T-helper 2 cell (primary cell): ENCODE data around the gene ABCG1.

Source experiments
- DNase-seq, 5 experiments: peaks; one replicate each; pipeline versions ENCODE4 v3.0.0 to v3.0.0-alpha.2; 2012 to 2022

ABCG1 gene

DNA sequence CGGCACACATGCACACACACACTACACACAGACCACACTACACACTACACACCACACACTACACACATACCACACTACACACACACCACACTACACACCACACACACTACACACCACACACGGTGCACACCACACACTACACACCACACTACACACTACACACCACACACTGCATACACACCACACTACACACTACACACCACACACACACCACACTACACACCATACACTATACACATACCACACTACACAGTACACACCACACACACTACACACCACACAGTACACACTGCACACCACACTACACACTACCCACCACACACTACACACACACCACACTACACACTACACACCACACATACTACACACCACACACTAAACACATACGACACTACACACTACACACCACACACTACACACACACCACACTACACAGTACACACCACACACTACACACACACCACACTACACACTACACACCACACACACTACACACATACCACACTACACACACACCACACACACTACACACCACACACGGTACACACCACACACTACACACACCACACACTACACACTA lies 73.7 kb downstream of the ABCG1 start:
- DNase-seq = peak in 1 of 5 experiments; percentile 16

- peak in 1 of 5 experiments; percentile 14 for DNase-seq
Measured at GRCh38 chr21:42293649-42294272, 74.8 kb downstream of the ABCG1 start.

DNA sequence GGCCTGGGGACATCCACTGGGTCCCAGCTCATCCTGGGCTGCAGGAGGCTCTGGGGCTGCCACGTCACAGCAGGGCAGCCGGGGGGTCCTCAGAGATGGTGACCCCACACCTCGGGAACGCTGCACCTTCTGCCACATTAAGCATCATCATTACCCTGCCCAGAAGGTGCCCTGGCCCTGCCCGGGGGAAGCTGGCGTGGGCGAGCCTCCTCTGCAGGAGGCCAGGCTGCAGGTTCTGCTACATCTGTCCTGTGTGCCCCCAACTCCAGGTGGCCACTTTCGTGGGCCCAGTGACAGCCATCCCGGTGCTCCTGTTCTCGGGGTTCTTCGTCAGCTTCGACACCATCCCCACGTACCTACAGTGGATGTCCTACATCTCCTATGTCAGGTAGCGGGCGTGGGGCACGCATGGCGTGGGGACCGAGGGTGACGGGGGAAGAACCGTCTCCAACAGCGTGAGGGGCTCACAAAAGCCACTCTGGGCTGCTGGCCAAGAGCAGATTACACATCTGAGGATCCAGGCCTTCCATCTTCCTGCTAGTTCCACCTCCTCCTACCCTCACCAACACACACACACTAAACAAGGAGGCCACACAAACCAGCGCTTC lies 75.4 kb downstream of the ABCG1 start:
- no peak for DNase-seq

- DNase-seq = no peak
Measured at GRCh38 chr21:42295845-42296244, 76.9 kb downstream of the ABCG1 start.

DNA sequence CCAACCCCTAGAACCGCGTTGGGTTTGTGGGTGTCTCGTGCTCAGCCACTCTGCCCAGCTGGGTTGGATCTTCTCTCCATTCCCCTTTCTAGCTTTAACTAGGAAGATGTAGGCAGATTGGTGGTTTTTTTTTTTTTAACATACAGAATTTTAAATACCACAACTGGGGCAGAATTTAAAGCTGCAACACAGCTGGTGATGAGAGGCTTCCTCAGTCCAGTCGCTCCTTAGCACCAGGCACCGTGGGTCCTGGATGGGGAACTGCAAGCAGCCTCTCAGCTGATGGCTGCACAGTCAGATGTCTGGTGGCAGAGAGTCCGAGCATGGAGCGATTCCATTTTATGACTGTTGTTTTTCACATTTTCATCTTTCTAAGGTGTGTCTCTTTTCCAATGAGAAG lies 77.6 kb downstream of the ABCG1 start:
- no peak for DNase-seq

DNA sequence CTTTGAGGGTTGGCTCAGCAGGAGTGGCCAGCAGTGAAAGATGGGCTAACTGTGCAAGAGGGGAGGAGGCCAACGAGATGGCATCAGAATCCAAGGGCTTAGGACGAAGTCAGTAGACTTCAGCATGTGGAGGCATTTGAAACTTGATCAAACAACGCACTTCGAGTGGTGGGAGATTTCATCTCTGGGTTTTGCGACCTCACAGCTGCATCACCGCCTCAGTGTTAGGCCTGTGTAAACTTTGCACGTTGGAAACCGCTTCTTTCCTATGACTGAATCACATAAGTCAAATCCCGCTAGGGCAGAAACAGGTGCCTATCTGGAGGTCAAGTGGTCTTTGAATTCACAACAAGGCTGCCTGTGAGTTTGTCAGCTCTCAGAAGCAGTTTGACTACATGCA lies 78.4 kb downstream of the ABCG1 start:
- DNase-seq = no peak

- no peak for DNase-seq
Measured at GRCh38 chr21:42298237-42298636, 79.3 kb downstream of the ABCG1 start.

DNA sequence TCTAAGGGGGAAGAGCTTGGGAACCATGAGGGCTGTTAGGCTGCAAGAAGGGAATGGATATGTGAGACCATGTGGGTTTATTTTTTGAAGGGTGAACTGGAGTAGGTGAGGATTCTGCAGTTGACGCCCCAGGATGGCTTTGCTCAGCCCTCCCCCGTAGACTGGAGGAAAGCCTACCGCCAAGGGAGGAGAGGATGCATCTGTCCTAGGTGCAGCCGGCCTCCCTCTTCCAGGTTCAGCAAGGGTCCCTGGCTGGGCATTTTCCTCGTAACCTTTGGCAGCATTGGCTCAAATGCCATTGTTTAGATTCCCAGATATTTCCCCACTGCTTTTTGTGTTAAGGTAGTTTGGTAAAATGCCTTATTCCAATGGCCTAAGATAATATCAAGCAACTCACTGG lies 79.7 kb downstream of the ABCG1 start:
- no peak for DNase-seq

- peak in 1 of 5 experiments; percentile 43 for DNase-seq
Measured at GRCh38 chr21:42299324-42300044, 80.5 kb downstream of the ABCG1 start.

DNA sequence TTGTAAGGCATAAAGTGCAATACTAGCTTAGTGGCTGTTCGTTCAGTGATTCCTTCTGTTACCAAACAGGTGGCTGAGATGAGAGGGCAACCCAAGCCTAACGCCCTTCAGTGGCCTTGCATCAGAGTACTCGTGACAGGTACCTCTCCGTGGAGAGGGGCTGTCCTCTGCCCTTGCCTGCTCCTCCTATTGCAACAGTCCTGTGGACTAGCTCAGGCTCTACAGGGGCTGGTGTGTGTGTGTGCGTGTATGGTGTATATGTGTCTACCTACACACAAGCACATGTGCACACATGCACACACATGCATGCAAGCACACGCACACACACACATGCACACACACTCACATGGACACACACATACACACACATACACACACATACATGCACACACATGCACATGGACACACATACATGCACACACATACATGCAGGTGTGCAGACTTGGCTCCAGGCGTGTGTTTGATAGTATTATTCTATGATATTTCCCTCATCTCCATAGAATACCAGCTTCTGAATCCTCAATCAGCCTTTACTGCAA lies 81.2 kb downstream of the ABCG1 start:
- no peak for DNase-seq

- no peak for DNase-seq
Measured at GRCh38 chr21:42300956-42301355, 82.0 kb downstream of the ABCG1 start.

GRCh38 chr21:42301371-42302075 lies 82.6 kb downstream of the ABCG1 start:
- no peak for DNase-seq

DNA sequence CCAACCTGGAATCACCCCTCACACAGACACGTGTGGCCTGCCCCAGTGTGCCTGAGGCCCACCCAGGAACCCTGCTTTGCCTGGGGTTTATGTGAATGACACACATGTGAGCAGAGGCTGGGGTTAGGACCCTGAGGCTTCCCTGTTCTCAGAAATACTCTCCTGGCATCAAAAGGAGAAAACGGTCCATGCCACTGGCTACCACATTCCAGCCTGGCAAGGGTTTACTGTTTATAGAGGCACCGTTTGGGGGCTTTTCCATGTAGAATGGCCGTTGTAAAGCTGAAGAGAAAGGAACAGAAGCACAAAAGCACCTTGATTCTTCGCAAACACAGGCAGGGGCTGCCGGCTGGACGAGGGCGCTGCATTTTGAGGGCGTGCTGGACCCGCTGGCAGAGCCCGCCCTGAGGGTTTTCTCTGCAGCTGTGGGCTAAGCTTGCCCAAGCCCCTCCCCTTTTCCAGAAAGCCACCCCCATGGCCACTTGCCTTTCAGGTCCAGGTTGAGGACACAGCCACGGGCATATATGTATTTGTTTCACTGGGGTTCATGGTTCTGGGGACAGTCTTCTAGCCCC lies 83.2 kb downstream of the ABCG1 start:
- no peak for DNase-seq

DNA sequence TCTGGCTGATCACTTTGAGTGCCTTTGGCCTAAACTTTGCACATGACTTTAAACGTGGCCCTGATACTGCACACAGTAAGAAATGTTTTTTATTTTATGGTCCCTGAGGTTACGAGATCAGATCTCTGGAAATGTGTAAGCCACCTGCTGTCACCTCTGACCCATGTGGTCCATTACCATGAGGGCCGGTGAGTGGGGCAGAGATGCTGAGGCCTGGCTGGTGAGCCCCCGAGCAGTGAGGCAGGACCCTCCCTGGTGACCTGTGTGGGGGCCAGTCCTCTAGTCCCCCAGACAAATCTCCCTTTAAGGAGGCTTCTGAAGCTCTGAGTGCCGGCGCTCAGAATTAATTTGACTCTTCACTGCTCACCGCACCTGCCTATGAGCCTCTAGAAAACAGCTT lies 83.9 kb downstream of the ABCG1 start:
- DNase-seq = no peak

DNA sequence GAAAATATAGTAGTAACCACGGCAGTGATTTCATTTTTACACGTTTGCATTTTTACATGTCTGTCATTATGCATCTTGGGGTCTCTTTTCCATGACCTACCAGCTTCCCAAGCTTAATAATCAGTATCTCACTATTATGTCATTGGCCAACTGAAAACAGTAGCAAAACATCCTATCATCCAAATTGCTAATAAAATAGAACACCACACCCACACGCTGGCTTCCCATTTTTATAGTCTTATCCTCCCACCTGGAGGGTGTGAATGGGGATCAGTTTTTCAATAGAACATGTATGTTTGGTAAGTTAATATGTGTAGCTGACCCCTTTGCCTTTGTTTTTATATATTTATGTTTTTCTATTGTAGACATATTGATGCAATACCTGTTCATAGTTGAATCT lies 84.5 kb downstream of the ABCG1 start:
- DNase-seq = no peak

DNA sequence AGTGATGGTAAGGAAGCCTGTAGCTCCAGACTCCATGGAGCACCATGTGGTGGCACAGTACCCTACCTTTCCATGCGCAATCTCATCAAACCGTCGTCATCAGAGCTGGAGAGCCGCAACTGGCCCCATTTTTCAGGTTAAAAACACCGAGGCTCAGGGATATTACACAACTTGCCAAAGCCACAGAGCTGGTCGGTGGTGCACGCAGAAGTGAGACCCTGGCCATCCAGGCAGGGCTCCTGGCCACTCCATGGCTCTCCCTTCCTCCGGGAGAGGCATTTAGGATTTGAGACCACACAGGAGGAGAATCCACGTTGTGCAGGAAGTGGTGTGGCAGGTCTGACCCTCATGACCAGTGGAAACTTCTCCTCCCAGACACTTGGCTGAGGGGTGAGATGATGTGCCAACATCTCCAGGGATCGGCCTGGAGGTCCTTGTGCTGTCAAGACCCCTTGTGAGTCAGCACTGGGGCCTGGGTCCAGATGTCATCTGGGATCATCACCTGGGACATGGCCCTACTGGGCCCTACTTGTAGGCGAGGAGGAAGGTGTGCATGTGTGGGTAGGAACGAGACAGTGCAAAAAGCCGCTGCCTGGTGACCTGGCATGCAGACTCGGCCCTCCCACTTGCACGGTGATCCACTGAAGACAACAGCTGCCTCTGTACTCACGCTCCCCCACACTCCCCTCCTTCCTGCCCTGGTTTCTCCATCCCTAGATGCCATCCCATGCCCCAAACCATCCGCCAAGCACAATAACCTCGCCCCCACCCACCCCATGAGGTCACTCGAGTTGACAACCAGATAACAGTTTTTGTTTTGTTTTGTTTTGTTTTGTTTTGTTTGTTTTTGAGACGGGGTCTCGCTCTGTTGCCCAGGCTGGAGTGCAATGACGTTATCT lies 85.9 kb downstream of the ABCG1 start:
- no peak for DNase-seq

DNA sequence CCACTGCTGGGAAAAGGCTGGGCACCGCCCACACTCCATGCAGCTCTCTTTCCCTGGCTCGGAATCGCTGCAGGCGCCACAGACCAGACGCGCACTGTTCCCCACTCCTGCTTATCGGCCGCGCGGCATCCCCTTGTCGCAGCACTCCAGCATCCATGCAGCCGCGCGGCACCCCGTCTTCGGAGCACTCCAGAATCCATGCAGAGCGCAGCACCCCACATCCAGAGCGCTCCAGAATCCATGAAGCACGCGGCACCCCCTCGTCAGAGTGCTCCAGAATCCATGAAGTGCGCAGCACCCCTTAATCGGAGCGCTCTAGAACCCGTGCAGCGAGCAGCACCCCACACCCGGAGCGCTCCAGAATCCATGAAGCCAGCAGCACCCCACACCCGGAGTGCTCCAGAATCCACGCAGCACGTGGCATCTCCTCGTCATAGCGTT lies 86.8 kb downstream of the ABCG1 start:
- no peak for DNase-seq

DNA sequence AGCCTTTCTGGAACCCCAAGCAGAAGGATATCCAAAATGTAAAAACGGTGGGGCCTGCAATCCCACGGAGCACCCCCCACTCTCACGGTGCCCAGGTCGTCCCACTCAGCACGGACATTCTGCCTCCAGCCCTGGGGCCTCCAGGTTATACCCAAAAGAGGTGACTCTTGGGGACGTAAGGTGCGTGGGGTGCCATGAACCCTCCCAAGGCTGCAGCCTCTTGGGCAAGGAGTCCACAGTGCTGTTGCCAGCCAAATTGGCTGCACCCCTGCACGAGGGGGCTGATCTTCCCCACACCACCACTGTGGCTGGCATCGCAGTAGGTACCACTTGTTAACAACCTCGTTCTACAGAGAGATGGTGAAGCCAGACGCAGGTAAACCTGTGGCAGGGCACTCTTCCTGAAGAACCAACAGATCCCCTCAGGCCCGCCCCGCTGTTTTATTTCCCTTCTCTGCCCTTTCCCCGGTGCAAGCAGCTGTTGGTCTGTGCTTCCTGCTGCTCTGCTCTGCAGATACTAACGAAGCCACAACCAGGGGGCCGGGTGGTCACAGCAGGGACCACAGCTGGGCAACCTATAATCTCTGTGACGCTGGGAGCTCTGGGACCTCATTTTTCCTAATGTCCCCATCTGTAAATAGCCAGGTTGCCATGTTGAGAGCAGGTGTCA lies 87.6 kb downstream of the ABCG1 start:
- DNase-seq = no peak

DNA sequence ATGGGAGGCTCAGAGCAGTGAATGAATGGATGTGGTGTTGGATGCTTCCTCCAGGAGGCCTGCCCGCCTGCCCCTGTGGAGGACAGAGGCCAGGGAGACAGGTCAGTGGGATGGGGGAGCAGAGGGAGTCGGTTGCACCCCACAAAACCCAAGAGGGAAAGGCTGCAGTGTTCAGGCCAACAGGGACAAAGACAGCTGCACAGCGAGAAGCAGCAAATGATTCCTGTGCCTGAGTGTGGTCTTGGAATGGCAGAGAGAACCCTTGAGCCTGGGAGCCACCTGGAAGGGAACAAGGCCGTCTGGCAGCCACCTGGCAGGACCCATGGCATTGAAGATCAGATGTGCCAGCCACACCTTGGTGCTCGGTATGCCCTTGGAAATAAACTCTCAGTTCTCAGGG lies 88.2 kb downstream of the ABCG1 start:
- DNase-seq = no peak

- no peak for DNase-seq
Measured at GRCh38 chr21:42308161-42308913, 89.4 kb downstream of the ABCG1 start.
